Esophagus squamous epithelium (tissue), 5 donors: ENCODE data around the gene STX3. TPM values are rescaled to one million over a fixed set of nuclear protein-coding genes. Genes with fewer than 3 reads are reported as not detected.
A peak's percentile ranks its signal among the peaks of the same experiment; 100 is the strongest.

Experiments used
- DNase-seq: peaks from one replicate; lab custom pipeline; 2025; lab: John Stamatoyannopoulos, UW
- H3K27ac ChIP-seq, 4 donors: fragments of 200-600 bp; sonication (generic); one replicate each; pipeline ENCODE4 v1.5.1; 2016 to 2019; ENCODE audit warnings: mild to moderate bottlenecking in 1 of 4
- H3K27me3 ChIP-seq, 4 donors: fragments of 200-600 bp; sonication (generic); 1 replicate in 3 of 4; 2 replicates in 1 of 4; pipeline versions ENCODE4 v1.5.1 to v1.6.0; 2017 to 2021; ENCODE audit warnings: antibody characterized with exemption in 1 of 4
- H3K36me3 ChIP-seq, 3 donors: fragments of 200-600 bp; sonication (generic); one replicate each; pipeline ENCODE4 v1.5.1; 2016 to 2019
- H3K4me1 ChIP-seq, 3 donors: fragments of 200-600 bp; sonication (generic); one replicate each; pipeline ENCODE4 v1.5.1; 2017 to 2019
- H3K4me3 ChIP-seq, 4 donors: fragments of 200-600 bp; sonication (generic); 1 replicate in 3 of 4; 2 replicates in 1 of 4; pipeline ENCODE4 v1.5.1; 2016 to 2019; ENCODE audit warnings: mild to moderate bottlenecking in 2 of 4, moderate library complexity in 1 of 4
- H3K9me3 ChIP-seq, 3 donors: fragments of 200-600 bp; sonication (generic); one replicate each; pipeline ENCODE4 v1.5.1; 2016 to 2019
- POLR2A ChIP-seq, 4 donors: fragments of 450-650 bp; IDR thresholded peaks; one replicate each; pipeline ENCODE4 v1.6.1; 2017; ENCODE audit warnings: antibody characterized with exemption in 4 of 4, mild to moderate bottlenecking in 4 of 4, moderate library complexity in 3 of 4
- WGBS, 2 donors: methylation state at CpG; one replicate each; pipeline ENCODE4 v1.1.5; 2018; 5-methylcytosine and 5-hydroxymethylcytosine counted together
- intact Hi-C: fragments of 100-400 bp; cut with DNase I; formaldehyde crosslinking; loops from one replicate; pipeline ENCODE4 v1.15.0; 2022
- total RNA-seq, 4 donors: library from RNA; depleted of rRNA; stranded (reverse); fragments of >200 nt; gene quantifications; one replicate each; pipeline ENCODE4 v1.1.0, GENCODE V29; 2016
- TF ChIP-seq, protein P1 (sequence below), 6 experiments: fragments of 450-650 bp in 4 of 6; fragments of 200-600 bp in 2 of 6; sonication (generic) in 2 of 6; IDR thresholded peaks; one replicate each; pipeline ENCODE4 v1.5.1; 2016 to 2019; ENCODE audit warnings: antibody characterized with exemption in 6 of 6, mild to moderate bottlenecking in 4 of 6, moderate library complexity in 4 of 6
- donor health status: DM: yes; HTN: yes; CAD: no.

Gene STX3
- total RNA-seq, 4 donors from 2014 or later: 12.9 to 25.6 (median 19.3) TPM

DNA sequence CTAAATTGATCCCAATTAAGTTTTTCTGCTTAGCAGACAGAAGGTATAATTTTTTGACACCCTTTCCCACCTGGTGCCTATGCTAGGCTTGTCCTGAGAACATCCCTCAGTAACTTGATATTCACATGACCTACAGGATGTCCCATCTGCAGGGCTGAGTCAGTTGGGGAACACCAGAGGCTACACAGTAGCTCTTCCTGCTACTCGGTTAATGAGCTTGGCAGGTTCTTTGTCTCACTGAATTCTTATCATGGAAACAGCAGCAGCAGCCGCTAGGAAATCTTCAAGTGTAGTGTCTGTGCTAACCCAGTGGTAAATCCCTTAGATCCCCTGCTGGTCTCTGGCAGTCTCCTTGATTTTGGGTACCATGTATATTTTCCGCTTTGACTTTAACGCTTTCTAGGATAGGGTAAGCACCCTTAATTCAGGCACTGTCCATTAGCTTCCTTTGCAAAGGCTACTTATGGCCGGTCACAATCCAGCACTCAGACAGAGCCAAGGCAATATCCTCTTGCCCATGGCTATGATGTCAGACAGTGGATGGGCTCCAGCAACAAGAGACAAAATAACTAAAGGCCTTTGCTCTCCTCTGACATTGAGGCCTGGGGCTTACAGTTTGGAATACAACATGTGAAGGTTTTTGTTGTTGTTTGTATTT lies 46.9 kb downstream of the STX3 start:
- intact Hi-C loops: loop anchor here (5.0 to 10.0 kb wide), 2 partner anchors 50 to 127 kb away; no protein-coding TSS in a partner anchor
- H3K4me3 ChIP-seq: no peak overlapping the region
- peak overlapping the region in 2 of 4 donors; percentile 1 to 11 for H3K27ac ChIP-seq
- no peak for DNase-seq
- peaks cover 0 to 24% (median 3%) of the 10 kb centered on the region in 3 donors for H3K4me1 ChIP-seq
- 58 to 61% methylated on average over 5 of the region's 5 CpGs for WGBS, 2 donors
- TF ChIP-seq POLR2A (IDR thresholded peaks at IDR 0.05): no peak
- TF ChIP-seq, protein P1, sequence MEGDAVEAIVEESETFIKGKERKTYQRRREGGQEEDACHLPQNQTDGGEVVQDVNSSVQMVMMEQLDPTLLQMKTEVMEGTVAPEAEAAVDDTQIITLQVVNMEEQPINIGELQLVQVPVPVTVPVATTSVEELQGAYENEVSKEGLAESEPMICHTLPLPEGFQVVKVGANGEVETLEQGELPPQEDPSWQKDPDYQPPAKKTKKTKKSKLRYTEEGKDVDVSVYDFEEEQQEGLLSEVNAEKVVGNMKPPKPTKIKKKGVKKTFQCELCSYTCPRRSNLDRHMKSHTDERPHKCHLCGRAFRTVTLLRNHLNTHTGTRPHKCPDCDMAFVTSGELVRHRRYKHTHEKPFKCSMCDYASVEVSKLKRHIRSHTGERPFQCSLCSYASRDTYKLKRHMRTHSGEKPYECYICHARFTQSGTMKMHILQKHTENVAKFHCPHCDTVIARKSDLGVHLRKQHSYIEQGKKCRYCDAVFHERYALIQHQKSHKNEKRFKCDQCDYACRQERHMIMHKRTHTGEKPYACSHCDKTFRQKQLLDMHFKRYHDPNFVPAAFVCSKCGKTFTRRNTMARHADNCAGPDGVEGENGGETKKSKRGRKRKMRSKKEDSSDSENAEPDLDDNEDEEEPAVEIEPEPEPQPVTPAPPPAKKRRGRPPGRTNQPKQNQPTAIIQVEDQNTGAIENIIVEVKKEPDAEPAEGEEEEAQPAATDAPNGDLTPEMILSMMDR (IDR thresholded peaks at IDR 0.05): no peak
- peaks cover 0 to 75% (median 13%) of the 10 kb centered on the region in 3 donors for H3K36me3 ChIP-seq
- no peaks in the 10 kb centered on the region for H3K9me3 ChIP-seq
- no peaks in the 10 kb centered on the region for H3K27me3 ChIP-seq

DNA sequence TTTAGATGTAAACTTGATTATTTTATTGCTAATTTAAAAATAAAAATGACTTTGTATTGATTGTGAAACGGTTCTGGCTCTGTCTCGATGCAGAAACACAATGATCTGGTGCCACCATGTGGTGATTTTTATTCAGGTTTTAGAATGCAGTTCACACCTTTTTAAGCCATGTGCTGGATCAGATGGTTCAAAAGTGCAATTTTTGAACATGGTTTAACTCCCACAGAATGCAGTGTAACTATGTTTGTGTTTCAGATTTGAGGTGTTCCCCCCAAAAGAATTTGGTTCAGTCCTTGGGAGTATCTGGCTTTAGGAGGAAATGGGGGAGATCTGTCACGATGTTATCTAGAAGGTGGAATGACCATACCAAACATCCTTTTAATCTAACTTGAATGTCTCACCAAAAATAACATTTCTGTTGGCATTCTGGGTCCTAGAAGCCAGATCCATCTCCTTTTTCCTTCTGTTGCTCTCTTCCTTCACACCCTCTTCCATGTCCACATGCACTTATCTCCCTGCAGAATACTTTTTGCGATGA lies 47.5 kb downstream of the STX3 start:
- intact Hi-C loops: loop anchor here (5.0 to 10.0 kb wide), 2 partner anchors 50 to 128 kb away; no protein-coding TSS in a partner anchor
- H3K27me3 ChIP-seq: no peaks in the 10 kb centered on the region
- no peaks in the 10 kb centered on the region for H3K9me3 ChIP-seq
- no peak for DNase-seq
- H3K4me3 ChIP-seq: no peak overlapping the region
- no peak for TF ChIP-seq POLR2A (IDR thresholded peaks at IDR 0.05)
- TF ChIP-seq, protein P1 (IDR thresholded peaks at IDR 0.05): peak; percentile 36 to 75 (median 60)
- no peak overlapping the region for H3K27ac ChIP-seq
- H3K4me1 ChIP-seq: peaks cover 0 to 24% (median 3%) of the 10 kb centered on the region in 3 donors
- 49 to 50% methylated on average over 4 of the region's 4 CpGs for WGBS, 2 donors
- H3K36me3 ChIP-seq: peaks cover 0 to 75% (median 16%) of the 10 kb centered on the region in 3 donors

DNA sequence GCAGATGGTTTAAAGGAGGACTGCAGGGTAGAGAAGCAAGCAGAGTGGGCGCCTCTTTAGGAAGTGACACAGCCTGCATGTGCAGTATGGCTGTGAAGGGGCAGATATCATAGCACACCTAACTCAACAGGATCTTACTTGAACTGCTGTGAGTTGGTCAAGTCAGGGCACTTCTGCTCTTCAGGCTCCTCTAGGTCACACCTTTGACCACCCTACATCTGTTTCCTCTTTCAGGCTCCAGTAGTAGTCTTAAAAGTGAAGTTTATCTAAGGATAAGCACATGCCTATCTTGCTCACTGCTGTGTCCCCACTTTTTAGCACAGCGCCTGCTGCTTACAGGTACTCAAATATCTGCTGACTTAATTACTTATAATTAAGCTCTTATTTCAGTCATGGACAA lies 48.9 kb downstream of the STX3 start:
- no peak for TF ChIP-seq POLR2A (IDR thresholded peaks at IDR 0.05)
- TF ChIP-seq, protein P1 (IDR thresholded peaks at IDR 0.05): no peak
- no peaks in the 10 kb centered on the region for H3K27me3 ChIP-seq
- H3K4me3 ChIP-seq: no peak overlapping the region
- H3K9me3 ChIP-seq: no peaks in the 10 kb centered on the region
- DNase-seq: no peak
- H3K27ac ChIP-seq: no peak overlapping the region
- H3K36me3 ChIP-seq: peaks cover 0 to 76% (median 19%) of the 10 kb centered on the region in 3 donors
- intact Hi-C loops: loop anchor here (5.0 to 10.0 kb wide), 2 partner anchors 52 to 129 kb away; no protein-coding TSS in a partner anchor
- 100% methylated on average over 2 of the region's 2 CpGs for WGBS, 2 donors
- H3K4me1 ChIP-seq: peaks cover 0 to 27% (median 3%) of the 10 kb centered on the region in 3 donors

DNA sequence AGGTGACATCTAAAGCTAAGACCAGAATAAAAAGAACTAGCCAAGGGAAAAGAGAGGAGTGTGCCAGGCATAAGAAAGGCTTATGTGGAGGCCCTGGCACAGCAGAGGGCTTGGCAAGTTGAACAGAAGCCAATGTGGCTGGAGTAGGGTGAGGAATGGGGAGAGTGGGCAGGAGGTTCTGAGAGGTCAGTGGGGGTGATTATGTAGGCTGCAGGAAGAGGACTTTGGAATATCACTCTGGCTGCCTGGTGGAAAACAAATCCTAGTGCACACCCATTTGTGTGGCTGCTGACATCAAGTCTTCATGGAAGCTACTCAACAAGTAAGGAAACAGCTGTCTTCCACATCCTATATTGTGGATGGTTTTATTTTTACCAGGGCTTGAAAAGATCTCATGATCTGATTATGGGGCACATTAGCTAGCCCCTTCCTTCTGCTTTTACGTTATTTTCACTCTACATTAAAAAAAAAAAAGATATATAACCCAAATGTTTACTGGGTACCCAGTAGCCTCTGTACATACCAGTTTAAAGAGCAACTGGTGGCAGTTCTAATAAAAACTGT lies 52.0 kb downstream of the STX3 start:
- TF ChIP-seq POLR2A (IDR thresholded peaks at IDR 0.05): no peak
- TF ChIP-seq, protein P1 (IDR thresholded peaks at IDR 0.05): no peak
- Histone ChIP-seq H3K27ac (no peak overlapping the region), H3K9me3 (no peaks in the 10 kb centered on the region), H3K4me3 (no peak overlapping the region), H3K4me1 (peaks cover 6 to 22% (median 8%) of the 10 kb centered on the region in 3 donors), H3K36me3 (peaks cover 0 to 64% (median 19%) of the 10 kb centered on the region in 3 donors), H3K27me3 (no peaks in the 10 kb centered on the region)
- WGBS, 2 donors: 47 to 70% methylated on average over 1 of the region's 1 CpG
- intact Hi-C loops: loop anchor here (10.0 kb wide), 1 partner anchor 132 kb away; no protein-coding TSS in a partner anchor
- no peak for DNase-seq
